Measurements from ENCODE around the gene EMD.
"Not testable (repeated sequence)": the region's sequence is repeated elsewhere in the genome, so short reads cannot be mapped to it uniquely, and the experiment has no call there.

Gene EMD

DNA sequence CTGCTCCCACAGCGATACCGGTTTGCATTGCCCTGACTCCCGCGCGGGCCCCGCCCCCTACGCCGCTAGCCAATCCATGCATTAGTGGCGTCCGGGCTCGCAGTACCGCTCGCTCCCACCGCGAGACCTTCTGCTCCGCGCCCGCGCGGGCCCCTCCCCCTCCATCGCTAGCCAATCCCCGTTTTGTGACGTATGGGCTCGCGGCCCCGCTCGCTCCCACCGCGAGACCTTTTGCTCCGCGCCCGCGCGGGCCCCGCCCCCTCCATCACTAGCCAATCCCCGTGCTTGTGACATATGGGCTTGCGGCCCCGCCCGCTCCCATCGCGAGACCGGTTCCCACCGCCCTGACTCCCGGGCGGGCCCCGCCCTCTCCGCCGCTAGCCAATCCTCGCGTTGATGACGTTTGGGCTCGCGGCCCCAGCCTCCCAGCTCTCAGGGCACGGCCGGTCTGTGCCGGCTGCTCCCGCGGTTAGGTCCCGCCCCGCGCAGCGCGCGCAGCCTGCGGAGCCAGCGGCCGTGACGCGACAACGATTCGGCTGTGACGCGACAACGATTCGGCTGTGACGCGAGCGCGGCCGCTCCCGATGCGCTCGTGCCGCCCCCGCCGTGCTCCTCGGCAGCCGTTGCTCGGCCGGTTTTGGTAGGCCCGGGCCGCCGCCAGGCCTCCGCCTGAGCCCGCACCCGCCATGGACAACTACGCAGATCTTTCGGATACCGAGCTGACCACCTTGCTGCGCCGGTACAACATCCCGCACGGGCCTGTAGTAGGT lies at the start of gene EMD:
Gene EMD (plus strand): TSS at position 497 of the 770 bp plus-strand sequence. CDS start 190 bp downstream, at position 687.
- DNase-seq (ENCODE audit: low spot score) = peak; percentile 93
- peak; percentile 98 for FAIRE-seq

GRCh38 chrX:154332561-154332960 lies 46.5 kb upstream of the EMD start:
- DNase-seq (ENCODE audit: low spot score) (no peak), FAIRE-seq (no peak)

DNA sequence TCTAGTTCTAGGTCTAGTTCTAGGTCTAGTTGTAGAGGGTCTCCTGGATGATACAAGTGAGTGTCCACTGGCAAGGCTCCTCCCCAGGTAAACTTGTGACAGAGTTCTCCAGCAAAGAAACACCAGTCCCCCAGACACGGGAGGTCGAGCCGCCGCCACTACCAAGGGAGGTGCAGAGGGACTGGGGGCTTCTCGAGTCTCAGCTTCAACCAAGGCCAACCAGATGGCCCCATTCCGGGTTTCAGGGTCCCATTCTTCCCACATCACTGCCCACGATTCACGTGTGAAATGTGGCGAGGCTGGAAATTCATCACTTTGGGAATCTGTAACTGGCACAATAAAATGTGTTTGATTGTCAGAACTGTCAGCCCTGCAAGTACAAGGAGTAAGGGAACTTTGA lies 46.0 kb upstream of the EMD start:
- FAIRE-seq (no peak), DNase-seq (ENCODE audit: low spot score) (no peak)

GRCh38 chrX:154333837-154334271 lies 45.2 kb upstream of the EMD start:
- no peak for FAIRE-seq
- no peak for DNase-seq (ENCODE audit: low spot score)

DNA sequence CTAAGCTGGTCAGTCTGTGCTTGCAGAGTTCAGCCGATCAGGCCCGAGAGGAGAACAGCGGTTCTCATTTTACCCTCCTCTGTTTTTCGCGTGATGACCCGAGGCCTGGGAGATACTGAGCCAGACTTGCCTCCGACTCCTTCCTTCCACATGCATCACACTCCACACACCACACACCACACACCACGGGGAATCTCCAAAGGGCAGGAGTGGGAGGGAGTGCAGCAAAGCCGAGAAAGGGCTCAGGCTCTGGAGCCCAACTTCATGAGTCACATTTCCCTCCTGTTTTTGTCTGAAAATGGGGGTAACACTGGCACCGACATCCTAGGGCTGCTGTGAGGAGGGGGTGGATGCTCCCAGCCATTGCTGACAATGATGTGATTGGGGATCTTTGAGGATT lies 44.6 kb upstream of the EMD start:
- FAIRE-seq = no peak
- DNase-seq (ENCODE audit: low spot score) = no peak

DNA sequence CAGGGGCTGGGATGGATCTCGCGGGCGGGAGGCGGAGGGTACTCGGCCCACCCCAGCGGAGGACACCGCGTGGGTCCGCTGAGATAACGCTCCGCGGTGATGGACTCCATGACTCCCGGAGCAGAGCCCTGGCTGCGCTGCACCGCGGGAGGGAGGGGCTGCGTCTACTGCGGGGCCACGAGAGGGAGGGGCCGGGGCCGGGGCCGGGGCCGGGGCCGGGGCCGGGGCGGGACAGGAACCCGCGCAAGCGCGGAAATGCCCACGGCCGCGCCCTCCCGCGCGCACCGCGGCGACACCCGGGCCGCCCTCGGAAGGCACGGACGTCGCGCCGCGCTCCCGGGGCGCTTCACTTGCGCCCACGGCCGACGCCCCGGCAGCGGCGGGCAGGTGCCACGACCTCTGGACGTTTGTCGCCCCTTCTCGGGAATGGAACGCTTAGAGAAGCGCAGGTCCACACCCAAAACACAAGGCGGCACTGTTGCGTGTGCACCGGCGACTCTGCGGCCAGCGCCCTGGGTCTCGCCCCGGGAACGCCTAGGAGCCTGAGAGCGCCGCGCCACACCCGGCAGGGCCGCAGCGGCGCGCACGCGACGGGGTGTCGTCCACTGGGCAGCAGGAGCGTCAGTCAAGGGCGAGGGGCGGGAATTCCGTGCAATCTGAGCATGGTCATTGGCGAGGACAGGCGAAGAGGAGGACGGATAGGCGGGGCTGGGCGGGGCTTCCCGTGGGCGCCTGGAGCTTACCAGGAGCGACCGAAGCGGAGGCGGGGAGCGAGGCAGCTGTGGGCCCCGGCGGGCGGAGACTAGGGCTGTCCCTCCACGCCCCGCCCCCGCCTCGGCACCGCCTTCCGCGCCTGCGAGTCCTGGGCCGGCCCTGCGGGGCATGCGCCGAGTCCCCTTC lies 37.4 kb upstream of the EMD start:
- not testable (repeated sequence) for DNase-seq (ENCODE audit: low spot score)
- FAIRE-seq = peak; percentile 86

DNA sequence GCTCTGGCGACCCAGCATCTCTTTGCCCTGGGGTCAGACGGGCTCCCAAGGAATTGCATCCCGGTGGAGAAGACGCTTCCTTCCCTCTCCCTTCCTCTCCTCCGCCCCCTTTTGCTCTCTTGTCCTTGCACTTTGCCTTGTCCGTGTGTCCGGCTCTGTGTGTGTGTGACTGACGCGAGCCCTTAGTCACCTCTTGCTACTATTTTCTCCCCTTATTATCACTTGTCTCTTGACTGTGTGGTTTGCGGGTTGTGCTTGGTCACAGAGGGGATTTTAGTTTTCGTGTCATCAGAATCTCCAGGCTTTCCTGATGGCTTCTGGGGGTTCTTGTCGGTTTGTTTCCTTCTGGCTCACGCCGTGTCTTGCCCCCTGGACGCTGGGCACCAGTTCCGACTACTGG lies 36.0 kb upstream of the EMD start:
- not testable (repeated sequence) for FAIRE-seq; DNase-seq (ENCODE audit: low spot score)

DNA sequence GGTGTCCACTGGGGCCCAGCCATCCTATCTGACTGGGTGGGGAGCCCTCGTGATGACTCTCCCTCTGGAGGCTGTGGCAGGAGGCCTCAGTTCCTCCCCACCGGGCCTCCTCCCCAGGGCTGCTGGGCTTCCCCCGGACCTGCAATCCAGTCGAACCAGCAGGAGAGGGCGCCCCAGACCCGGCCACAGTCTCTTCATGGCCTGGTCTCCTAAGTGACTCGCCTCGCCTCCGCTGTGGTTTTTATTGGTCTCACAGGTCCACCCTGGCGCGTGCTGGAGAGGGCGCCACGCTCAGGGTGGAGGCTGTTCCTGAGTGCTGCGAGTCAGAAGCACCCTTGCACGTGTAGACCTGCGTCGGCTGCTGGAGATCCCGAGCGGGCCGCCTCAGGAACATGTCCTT lies 35.5 kb upstream of the EMD start:
- DNase-seq (ENCODE audit: low spot score) = not testable (repeated sequence)
- peak; percentile 84 for FAIRE-seq

DNA sequence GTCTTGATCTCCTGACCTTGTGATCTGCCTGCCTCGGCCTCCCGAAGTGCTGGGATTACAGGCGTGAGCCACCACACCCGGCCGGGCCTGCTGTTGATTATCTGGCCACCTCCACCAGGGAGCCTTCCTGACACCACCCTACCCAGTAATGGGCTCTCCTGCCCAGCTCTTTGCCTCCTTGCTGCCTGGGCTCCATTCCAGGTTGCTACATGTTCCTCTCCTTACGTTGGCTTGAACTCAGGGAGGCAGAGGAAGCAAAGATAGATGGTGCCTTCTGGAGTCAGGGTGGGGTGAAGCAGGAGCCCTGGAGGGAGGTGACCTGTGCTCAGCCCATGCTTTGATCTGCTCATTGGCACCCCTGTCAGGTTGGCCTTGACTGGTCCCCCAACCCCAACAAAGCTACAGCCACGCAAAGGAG lies 31.0 kb upstream of the EMD start:
- no peak for DNase-seq (ENCODE audit: low spot score)
- no peak for FAIRE-seq

- FAIRE-seq (no peak), DNase-seq (ENCODE audit: low spot score) (no peak)
Measured at GRCh38 chrX:154348646-154349358, 30.3 kb upstream of the EMD start.

- no peak for DNase-seq (ENCODE audit: low spot score)
- no peak for FAIRE-seq
Measured at GRCh38 chrX:154349359-154349935, 29.6 kb upstream of the EMD start.

- FAIRE-seq (no peak), DNase-seq (ENCODE audit: low spot score) (no peak)
Measured at GRCh38 chrX:154349979-154350378, 29.1 kb upstream of the EMD start.

- no peak for FAIRE-seq
- no peak for DNase-seq (ENCODE audit: low spot score)
Measured at GRCh38 chrX:154350429-154351182, 28.5 kb upstream of the EMD start.

DNA sequence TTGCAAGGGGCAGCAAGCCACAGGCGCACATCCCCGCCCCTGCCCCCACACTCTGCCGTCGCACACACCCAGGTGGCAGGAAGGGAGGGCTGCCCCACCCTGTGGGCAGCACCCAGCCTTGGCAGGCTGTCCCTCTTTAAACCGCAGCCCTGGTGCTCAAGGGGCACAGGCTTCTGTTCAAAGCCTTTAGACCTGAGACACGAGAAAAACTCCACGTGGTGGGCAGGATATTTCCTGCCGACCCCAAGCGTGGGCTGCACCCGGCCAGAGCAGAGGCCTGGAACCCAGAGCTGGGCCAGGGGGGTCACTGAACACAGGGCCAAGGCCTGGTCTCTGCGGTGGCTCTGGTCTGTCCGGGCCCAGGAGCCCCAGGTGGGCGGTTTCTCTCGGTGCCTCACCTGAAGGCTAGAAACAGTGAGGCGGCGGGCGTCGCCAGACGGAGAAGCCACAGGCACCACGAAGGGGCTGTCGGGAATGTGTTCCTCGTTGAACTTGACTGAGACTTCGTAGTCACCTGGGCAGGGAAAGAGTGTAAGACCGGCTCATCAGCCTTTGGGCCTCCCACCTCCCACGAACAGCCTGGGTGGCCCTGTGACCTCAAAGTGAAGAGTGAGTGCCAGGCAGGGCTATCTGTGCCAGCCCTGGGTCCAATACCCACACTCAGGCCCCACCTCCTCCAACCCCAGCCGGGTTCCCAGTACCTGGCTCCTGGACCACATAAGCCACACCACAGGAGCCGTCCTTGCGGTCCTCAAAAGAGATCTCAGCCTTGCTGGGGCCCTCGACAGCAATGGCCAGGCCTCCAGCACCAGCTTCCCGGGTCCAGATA lies 27.7 kb upstream of the EMD start:
- FAIRE-seq (no peak), DNase-seq (ENCODE audit: low spot score) (no peak)

GRCh38 chrX:154352012-154352401 lies 27.1 kb upstream of the EMD start:
- FAIRE-seq = no peak
- no peak for DNase-seq (ENCODE audit: low spot score)

DNA sequence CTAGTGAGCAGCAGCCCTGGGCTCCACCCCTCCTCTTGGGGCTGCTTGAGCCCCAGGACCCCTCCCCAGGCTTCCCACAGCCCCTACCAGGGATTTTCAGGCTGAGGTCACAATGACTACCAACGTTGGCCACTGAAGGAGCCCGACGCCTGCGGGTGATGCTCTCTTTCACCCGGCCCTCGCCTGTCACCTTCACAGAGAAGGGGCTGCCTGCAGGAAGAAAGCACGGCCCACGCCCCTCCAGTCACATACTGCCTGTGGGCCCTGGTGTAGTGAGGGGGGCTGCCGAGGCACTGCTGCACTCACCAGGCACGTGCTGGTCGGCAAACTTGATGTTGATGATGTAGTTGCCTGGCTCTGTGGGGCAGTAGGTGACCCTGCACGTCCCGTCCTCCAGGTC lies 26.6 kb upstream of the EMD start:
- no peak for DNase-seq (ENCODE audit: low spot score)
- FAIRE-seq = no peak

- DNase-seq (ENCODE audit: low spot score) = no peak
- no peak for FAIRE-seq
Measured at GRCh38 chrX:154353172-154353843, 25.8 kb upstream of the EMD start.

DNA sequence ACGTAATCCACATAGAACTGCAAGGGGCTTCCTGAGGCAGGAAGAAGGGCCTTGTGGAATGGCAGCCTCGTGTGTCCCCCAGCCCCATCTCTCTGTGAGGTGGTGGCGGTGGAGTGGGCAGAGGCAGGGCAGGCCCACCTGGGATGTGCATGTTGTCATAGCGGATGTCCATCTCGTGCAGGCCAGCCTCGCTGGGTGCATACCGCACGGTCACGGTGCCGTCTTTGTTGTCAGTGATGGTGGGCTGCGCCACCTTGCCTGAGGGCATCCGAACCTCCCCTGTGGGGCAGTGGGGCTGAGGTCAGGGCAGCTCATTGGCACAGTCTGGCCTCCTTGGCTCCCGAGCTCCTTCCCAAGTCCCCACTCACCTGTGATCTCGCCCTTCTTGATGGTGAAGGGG lies 25.1 kb upstream of the EMD start:
- FAIRE-seq (no peak), DNase-seq (ENCODE audit: low spot score) (no peak)

- FAIRE-seq = no peak
- no peak for DNase-seq (ENCODE audit: low spot score)
Measured at GRCh38 chrX:154354516-154354915, 24.6 kb upstream of the EMD start.

Measured in urothelium cell line (cell line).